Esophagus mucosa (tissue), 1 donor: Measurements from ENCODE around the gene KLHL7. TPM values are rescaled to one million over a fixed set of nuclear protein-coding genes. Genes with fewer than 3 reads are reported as not detected.
"Not testable (repeated sequence)": the region's sequence is repeated elsewhere in the genome, so short reads cannot be mapped to it uniquely, and the experiment has no call there.

ENCODE experiments used
- ATAC-seq: fragments of 200-7000 bp; cut with Tn5 transposase; one replicate; pipeline ENCODE4 v1.9.1; 2020
- total RNA-seq: library from RNA; stranded (reverse); gene quantifications from one replicate; pipeline ENCODE4 v1.2.4, GENCODE V29; 2023
- donor health status: DM: yes; HTN: yes; CAD: no.

The KLHL7 gene
- total RNA-seq, 1 donor from 2014 or later: 18.1 TPM

DNA sequence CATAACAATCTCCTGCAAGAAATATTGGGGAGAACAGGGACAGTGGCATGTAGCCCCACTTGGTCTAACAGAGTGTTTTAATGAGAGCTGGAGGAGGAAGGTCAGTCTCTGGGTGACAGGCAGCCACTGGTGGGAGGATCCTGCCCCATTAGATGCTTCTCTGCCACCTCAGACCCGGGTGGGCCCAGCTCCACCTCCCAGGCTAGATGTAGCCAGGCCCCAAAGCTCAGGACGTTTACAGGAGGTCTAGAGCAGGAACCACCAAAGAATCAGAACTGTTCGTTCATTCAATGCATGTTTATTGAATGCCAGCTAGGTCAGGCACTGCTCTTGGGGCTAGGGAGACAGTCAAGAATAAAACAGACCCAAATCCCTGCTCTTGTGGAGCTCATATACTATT lies 112.6 kb downstream of the KLHL7 start:
- ATAC-seq: no peak

DNA sequence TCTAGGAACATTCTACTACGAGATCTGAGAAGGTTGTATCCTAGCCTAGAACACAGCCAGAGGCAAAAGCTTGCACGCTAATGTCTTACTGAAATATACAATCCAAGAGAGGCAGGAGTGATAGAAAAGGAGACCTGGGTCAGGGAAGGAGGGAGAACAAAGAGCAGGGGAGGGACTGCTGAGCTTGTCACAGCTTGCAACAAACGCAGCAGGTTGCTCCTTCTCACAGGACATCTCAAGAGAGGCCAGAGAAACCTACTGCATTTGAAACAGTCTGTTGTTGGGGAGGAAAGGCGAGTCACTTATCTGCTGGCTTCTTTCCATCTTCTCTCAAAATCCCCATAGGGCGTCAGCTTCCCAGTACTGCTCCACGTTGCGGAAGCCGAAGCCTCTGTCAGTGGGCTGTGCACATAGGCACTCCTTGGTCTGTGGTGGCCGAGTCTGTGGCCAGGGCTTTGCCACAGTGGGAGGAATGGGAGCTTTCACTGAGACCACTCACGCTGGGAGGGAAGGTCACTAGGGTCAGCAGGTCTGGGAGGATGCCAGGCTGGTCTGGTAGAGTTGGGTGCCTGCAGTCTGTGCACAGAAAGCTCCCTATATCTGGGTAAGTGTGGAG lies 115.2 kb downstream of the KLHL7 start:
- peak; percentile 62 for ATAC-seq

DNA sequence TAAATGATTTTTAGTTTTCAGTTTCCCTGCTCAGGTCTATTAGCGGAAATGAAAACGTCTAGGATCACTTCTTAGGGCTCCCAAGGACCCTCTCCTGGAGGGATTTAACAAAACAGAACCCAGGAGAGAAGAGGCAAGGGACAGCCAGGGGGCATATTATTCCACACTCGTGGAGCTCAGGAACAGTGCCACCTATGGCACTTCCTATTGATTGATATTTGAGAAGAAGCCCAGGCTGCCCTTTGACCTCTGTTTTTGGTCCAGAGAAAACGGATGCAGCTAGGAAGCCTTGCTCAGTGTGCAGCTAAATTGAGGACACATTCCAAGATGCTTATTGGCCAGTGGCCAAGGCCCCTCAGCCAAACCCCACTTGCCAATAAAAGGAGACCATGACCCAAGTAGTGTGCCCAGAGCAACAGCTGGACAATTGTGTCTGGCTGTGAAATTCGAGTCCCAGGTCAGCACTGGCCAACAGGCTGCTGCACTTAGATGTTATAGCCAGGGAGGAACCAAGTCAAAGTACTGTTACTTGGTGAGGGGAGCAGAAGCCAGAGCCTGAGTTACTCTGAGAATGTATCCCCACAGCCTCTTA lies 117.0 kb downstream of the KLHL7 start:
- no peak for ATAC-seq

DNA sequence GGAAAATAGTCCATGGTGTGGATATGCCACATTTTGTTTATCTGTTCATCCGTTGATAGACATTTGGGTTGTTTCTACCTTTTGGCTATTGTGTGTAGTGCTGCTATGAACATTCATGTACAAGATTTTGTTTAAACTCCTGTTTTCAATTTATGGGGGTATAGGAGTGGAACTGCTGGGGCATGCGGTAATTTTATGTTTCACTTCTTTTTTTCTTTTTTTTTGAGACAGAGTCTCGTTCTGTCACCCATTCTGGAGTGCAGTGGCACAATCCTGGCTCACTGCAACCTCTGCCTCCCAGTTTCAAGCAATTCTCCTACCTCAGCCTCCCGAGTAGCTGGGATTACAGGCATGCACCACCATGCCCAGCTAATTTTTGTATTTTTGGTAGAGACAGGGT lies 118.8 kb downstream of the KLHL7 start:
- ATAC-seq: not testable (repeated sequence)

DNA sequence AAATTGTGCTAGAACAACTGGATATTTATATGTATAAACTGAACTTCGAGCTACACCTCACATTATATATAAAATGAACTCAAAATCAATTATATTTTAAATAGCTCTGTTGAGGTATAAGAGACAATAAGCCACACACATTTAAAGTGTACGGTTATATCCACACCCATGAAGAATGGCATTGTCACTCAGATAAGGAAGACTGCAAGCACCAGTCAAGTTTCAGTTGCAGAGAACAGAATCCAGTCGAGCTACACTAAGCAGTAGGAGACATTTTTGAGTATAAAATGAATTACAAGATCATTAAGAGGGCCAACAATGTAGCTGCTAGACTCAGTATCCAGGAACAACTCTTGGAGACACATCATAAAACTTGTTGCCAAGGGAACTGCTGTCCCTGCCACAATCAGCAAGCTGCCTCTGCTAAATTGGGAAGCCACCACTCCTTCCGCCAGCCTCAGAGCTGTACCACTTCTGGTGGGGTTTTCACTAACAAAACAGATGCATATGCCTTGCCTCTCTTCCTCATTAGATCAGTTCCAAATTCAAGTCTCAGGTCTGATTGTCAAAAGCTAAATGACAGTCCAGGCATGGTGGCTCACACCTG lies 121.4 kb downstream of the KLHL7 start:
- no peak for ATAC-seq

Other genes starting within 250 kb of the KLHL7 start
- gene HYCC1, start 91.7 kb upstream of the KLHL7 start, total RNA-seq: 44.2 TPM
- gene NUP42, start 76.3 kb downstream of the KLHL7 start, total RNA-seq: 18.2 TPM
- 125 TPM for gene GPNMB, start 141.0 kb downstream of the KLHL7 start, total RNA-seq
- gene MALSU1, start 193.6 kb downstream of the KLHL7 start, total RNA-seq: 36.7 TPM